A549 (cell line): ENCODE data around the gene SLX9.
"Not testable (repeated sequence)": the region's sequence is repeated elsewhere in the genome, so short reads cannot be mapped to it uniquely, and the experiment has no call there.

Source experiments
- EP300 ChIP-seq, 2 experiments: fragments of >200 bp; sonication (Bioruptor Twin); formaldehyde crosslinking; IDR thresholded peaks; 2 replicates in 1 of 2; 3 replicates in 1 of 2; pipeline ENCODE4 v1.6.1; 2016 to 2017
- TF ChIP-seq, protein P1 (sequence below): IDR thresholded peaks from 2 replicates; pipeline ENCODE4 v1.6.1; 2012

DNA sequence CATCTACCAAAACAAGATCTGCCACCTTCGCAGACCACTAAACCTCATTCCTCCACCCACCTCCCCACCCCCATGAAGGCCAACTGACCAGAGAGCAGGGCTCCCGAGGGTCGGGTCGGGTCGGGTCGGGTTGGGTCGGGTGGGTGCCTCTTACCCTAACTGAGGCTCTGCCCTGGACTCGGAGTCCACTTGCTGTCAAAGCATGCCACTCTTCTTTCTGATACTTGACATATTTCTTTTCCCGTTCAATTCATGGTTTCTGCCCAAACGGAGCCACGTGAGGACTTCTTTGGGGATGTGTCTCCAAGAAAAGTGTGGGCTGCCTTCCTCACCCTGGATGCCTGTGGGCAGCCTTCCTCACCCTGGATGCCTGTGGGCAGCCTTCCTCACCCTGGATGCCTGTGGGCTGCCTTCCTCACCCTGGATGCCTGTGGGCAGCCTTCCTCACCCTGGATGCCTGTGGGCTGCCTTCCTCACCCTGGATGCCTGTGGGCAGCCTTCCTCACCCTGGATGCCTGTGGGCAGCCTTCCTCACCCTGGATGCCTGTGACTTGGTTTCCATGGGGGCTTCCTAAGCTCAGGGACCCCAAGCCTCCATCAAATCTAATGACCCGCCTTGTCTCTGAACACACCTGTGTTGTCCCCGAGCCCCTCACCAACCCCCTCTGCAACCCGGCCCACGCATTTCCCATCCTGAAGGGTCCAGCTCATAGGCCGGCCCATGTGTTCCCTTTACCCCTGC is 11.2 kb upstream of the SLX9 start:
- not testable (repeated sequence) for TF ChIP-seq EP300 (IDR thresholded peaks at IDR 0.05)
- TF ChIP-seq, protein P1, sequence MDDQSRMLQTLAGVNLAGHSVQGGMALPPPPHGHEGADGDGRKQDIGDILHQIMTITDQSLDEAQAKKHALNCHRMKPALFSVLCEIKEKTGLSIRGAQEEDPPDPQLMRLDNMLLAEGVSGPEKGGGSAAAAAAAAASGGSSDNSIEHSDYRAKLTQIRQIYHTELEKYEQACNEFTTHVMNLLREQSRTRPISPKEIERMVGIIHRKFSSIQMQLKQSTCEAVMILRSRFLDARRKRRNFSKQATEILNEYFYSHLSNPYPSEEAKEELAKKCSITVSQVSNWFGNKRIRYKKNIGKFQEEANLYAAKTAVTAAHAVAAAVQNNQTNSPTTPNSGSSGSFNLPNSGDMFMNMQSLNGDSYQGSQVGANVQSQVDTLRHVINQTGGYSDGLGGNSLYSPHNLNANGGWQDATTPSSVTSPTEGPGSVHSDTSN, result not testable (repeated sequence)
